K562 (cell line): ENCODE data around the gene P2RY11. TPM values are rescaled to one million over a fixed set of nuclear protein-coding genes. Genes with fewer than 3 reads are reported as not detected.

ENCODE experiments used
- AFF4 ChIP-seq: sonication (generic); formaldehyde crosslinking; IDR thresholded peaks from 2 replicates; pipeline ENCODE4 v1.8.0; 2023; ENCODE audit warnings: mild to moderate bottlenecking, missing genetic modification reagents
- C11orf30 ChIP-seq: fragments of 450-650 bp; IDR thresholded peaks from 2 replicates; pipeline ENCODE4 v1.6.1; 2016; ENCODE audit warnings: low read depth, mild to moderate bottlenecking
- E2F4 ChIP-seq: sonication (generic); formaldehyde crosslinking; IDR thresholded peaks from 2 replicates; pipeline ENCODE4 v1.8.0; 2022; ENCODE audit warnings: mild to moderate bottlenecking, low read depth, missing genetic modification reagents
- EP300 ChIP-seq: IDR thresholded peaks from 2 replicates; pipeline ENCODE4 v1.6.1; 2012; ENCODE audit warnings: low read length, improper control_type of control experiment
- FOSL1 ChIP-seq: fragments of 200-800 bp; sonication (Bioruptor generic); conservative IDR thresholded peaks from 2 replicates; pipeline ENCODE4 v1.6.1; 2016; ENCODE audit warnings: missing genetic modification characterization, missing compliant biosample characterization
- KHSRP ChIP-seq: fragments of 450-650 bp; IDR thresholded peaks from 2 replicates; pipeline ENCODE4 v1.6.1; 2017
- KLF13 ChIP-seq: fragments of 450-650 bp; IDR thresholded peaks from 2 replicates; pipeline ENCODE4 v1.6.1; 2016; ENCODE audit warnings: missing genetic modification characterization, low read depth, mild to moderate bottlenecking, missing compliant biosample characterization, moderate library complexity, borderline replicate concordance
- MCM2 ChIP-seq: fragments of 450-650 bp; IDR thresholded peaks from 2 replicates; pipeline ENCODE4 v1.6.1; 2017; ENCODE audit warnings: low read depth, mild to moderate bottlenecking
- MNT ChIP-seq, 2 experiments: fragments of 450-650 bp; conservative IDR thresholded peaks; 2 replicates each; pipeline ENCODE4 v1.6.1; 2017; ENCODE audit warnings: mild to moderate bottlenecking in 2 of 2, moderate library complexity in 2 of 2
- NR1H2 ChIP-seq: sonication (generic); formaldehyde crosslinking; IDR thresholded peaks from 2 replicates; pipeline ENCODE4 v1.4.0; 2020; ENCODE audit warnings: mild to moderate bottlenecking, missing genetic modification reagents
- RFX1 ChIP-seq: fragments of 450-650 bp; IDR thresholded peaks from 2 replicates; pipeline ENCODE4 v1.6.1; 2016; ENCODE audit warnings: mild to moderate bottlenecking, moderate library complexity
- RNF219 ChIP-seq: fragments of 250-450 bp; sonication (Bioruptor Pico); IDR thresholded peaks from 2 replicates; pipeline ENCODE4 v1.5.0; 2022; ENCODE audit warnings: mild to moderate bottlenecking
- SMAD4 ChIP-seq: fragments of 250-450 bp; sonication (Bioruptor Pico); conservative IDR thresholded peaks from 2 replicates; pipeline ENCODE4 v1.8.0; 2021; ENCODE audit warnings: inconsistent platforms, mild to moderate bottlenecking, moderate library complexity
- SPI1 ChIP-seq: IDR thresholded peaks from 2 replicates; pipeline ENCODE4 v1.6.1; 2011; ENCODE audit warnings: low read depth, low read length, control low read depth, borderline replicate concordance
- SUPT5H ChIP-seq: fragments of 450-650 bp; IDR thresholded peaks from 2 replicates; pipeline ENCODE4 v1.6.1; 2016
- TCF7 ChIP-seq: sonication (generic); IDR thresholded peaks from 2 replicates; pipeline ENCODE4 v1.6.1; 2016; ENCODE audit warnings: antibody characterized with exemption, borderline replicate concordance
- TGIF2 ChIP-seq: sonication (generic); formaldehyde crosslinking; IDR thresholded peaks from 2 replicates; pipeline ENCODE4 v1.8.1; 2022; ENCODE audit warnings: mild to moderate bottlenecking, missing genetic modification reagents, moderate library complexity
- ZFP36 ChIP-seq: fragments of 150-350 bp; IDR thresholded peaks from 2 replicates; pipeline ENCODE4 v1.6.1; 2018; ENCODE audit warnings: low read length, low read depth; ENCODE audit not compliant: partially characterized antibody
- ZNF143 ChIP-seq: sonication (generic); formaldehyde crosslinking; IDR thresholded peaks from 2 replicates; pipeline ENCODE4 v1.9.0; 2022; ENCODE audit warnings: mild to moderate bottlenecking, missing genetic modification reagents
- polyA plus RNA-seq, 8 experiments: library from polyadenylated mRNA; depleted of rRNA in 4 of 8; stranded (reverse) in 5 of 8; unstranded in 3 of 8; fragments of >200 nt; fragmentation: Nextera tagmentation in 2 of 8; fragmentation: Illumina TruSeq in 1 of 8; extraction: Ambion mirVana in 2 of 8; extraction: Trizol in 1 of 8; gene quantifications; 2 replicates each; pipeline versions ENCODE4 v1.2.1 to v1.2.3, GENCODE V29; 2011 to 2014; ENCODE audit warnings: inconsistent platforms in 1 of 8, missing spikeins in 1 of 8
- total RNA-seq, 7 experiments: library from RNA; depleted of rRNA in 6 of 7; stranded (reverse); fragments of >200 nt in 6 of 7; fragmentation: Illumina TruSeq in 2 of 7; extraction: Trizol in 2 of 7; gene quantifications; 2 replicates each; pipeline versions ENCODE4 v1.2.1 to v1.2.3, GENCODE V29; 2011 to 2021; ENCODE audit warnings: low replicate concordance in 1 of 7

Gene P2RY11
- total and polyA plus RNA-seq, 9 of the 15 experiments (the other 6 are each of a cell fraction or from before 2014, with no cell fraction given) = 0.03 to 10.1 (median 1.5) TPM

- peak in 1 of 2 experiments; percentile 64; a peak in 3 of 4 replicates for TF ChIP-seq MNT (conservative IDR thresholded peaks at IDR 0.05)
- TF ChIP-seq SMAD4 = no peak
- TF ChIP-seq C11orf30 = no peak
- TF ChIP-seq KHSRP = no peak
- no peak for TF ChIP-seq RNF219
- no peak for TF ChIP-seq ZNF143 (CRISPR knock-in tag)
- TF ChIP-seq RFX1 = no peak
- no peak for TF ChIP-seq FOSL1 (tag)
- no peak for TF ChIP-seq AFF4 (CRISPR knock-in tag)
- TF ChIP-seq SPI1 = no peak; the same call in 1 of the 2 replicates
- TF ChIP-seq E2F4 (CRISPR knock-in tag) = no peak
- TF ChIP-seq SUPT5H = no peak
- no peak for TF ChIP-seq MCM2
- no peak for TF ChIP-seq KLF13 (tag)
- TF ChIP-seq NR1H2 (CRISPR knock-in tag) = no peak
- no peak for TF ChIP-seq TGIF2
- TF ChIP-seq ZFP36 = peak; percentile 4
- no peak for TF ChIP-seq EP300
- TF ChIP-seq TCF7 = no peak
Measured at GRCh38 chr19:10085641-10086590, 25.6 kb upstream of the P2RY11 start, which contains the start of gene SHFL (continued).
